Smooth muscle cell (in vitro differentiated cells): ENCODE data around the gene CA4. TPM values are rescaled to one million over a fixed set of nuclear protein-coding genes. Genes with fewer than 3 reads are reported as not detected.

Experiments used
- DNase-seq: peaks from one replicate; lab custom pipeline; 2025; ENCODE audit not compliant: unreplicated experiment; lab: John Stamatoyannopoulos, UW
- H2AFZ ChIP-seq: fragments of 200-600 bp; sonication (generic); 2 replicates; pipeline ENCODE4 v1.6.0; 2016; ENCODE audit warnings: antibody characterized with exemption, low read depth, mild to moderate bottlenecking
- H3F3A ChIP-seq: fragments of 200-600 bp; sonication (generic); 2 replicates; pipeline ENCODE4 v1.6.0; 2017; ENCODE audit warnings: antibody characterized with exemption, low read depth
- H3K27ac ChIP-seq: fragments of 200-600 bp; sonication (generic); 2 replicates; pipeline ENCODE4 v1.5.1; 2016; ENCODE audit warnings: low read depth, mild to moderate bottlenecking
- H3K27me3 ChIP-seq: fragments of 200-600 bp; sonication (generic); 2 replicates; pipeline ENCODE4 v1.6.1; 2016; ENCODE audit warnings: low read depth, mild to moderate bottlenecking
- H3K36me3 ChIP-seq: fragments of 200-600 bp; sonication (generic); 2 replicates; pipeline ENCODE4 v1.5.1; 2016; ENCODE audit warnings: low read depth
- H3K4me1 ChIP-seq: fragments of 200-600 bp; sonication (generic); 2 replicates; pipeline ENCODE4 v1.5.1; 2016; ENCODE audit warnings: low read depth
- H3K4me2 ChIP-seq: fragments of 200-600 bp; sonication (generic); 2 replicates; pipeline ENCODE4 v1.6.0; 2016; ENCODE audit warnings: mild to moderate bottlenecking
- H3K4me3 ChIP-seq: fragments of 200-600 bp; sonication (generic); 2 replicates; pipeline ENCODE4 v1.5.1; 2016; ENCODE audit warnings: mild to moderate bottlenecking
- H3K79me2 ChIP-seq: fragments of 200-600 bp; sonication (generic); 2 replicates; pipeline ENCODE4 v1.6.0; 2016; ENCODE audit warnings: low read depth, mild to moderate bottlenecking
- H3K9ac ChIP-seq: fragments of 200-600 bp; sonication (generic); 2 replicates; pipeline ENCODE4 v1.6.0; 2016; ENCODE audit warnings: low read depth
- H3K9me3 ChIP-seq: fragments of 200-600 bp; sonication (generic); replicated peaks from 2 replicates; pipeline ENCODE4 v1.5.1; 2016; ENCODE audit warnings: low read depth
- H4K20me1 ChIP-seq: fragments of 200-600 bp; sonication (generic); 2 replicates; pipeline ENCODE4 v1.6.0; 2016; ENCODE audit warnings: low read depth
- CTCF ChIP-seq: fragments of 200-600 bp; sonication (generic); IDR thresholded peaks from 2 replicates; pipeline ENCODE4 v1.5.1; 2017; ENCODE audit warnings: borderline replicate concordance, mild to moderate bottlenecking, antibody characterized with exemption; ENCODE audit not compliant: insufficient read depth, poor library complexity, severe bottlenecking
- WGBS: methylation state at CpG from one replicate; pipeline ENCODE4 v1.1.7; 2016; ENCODE audit warnings: low lambda C conversion rate; 5-methylcytosine and 5-hydroxymethylcytosine counted together
- polyA plus RNA-seq: library from polyadenylated mRNA; unstranded; fragments of >200 nt; fragmentation: Nextera tagmentation; extraction: Ambion mirVana; gene quantifications from 2 replicates; pipeline ENCODE4 v1.2.1, GENCODE V29; 2016
- total RNA-seq: library from RNA; depleted of rRNA; stranded (reverse); fragments of >200 nt; gene quantifications from 2 replicates; pipeline ENCODE4 v1.2.3, GENCODE V29; 2014

CA4 gene
- total and polyA plus RNA-seq, 2 experiments from 2014 or later: 0.87 TPM; not detected in 1

DNA sequence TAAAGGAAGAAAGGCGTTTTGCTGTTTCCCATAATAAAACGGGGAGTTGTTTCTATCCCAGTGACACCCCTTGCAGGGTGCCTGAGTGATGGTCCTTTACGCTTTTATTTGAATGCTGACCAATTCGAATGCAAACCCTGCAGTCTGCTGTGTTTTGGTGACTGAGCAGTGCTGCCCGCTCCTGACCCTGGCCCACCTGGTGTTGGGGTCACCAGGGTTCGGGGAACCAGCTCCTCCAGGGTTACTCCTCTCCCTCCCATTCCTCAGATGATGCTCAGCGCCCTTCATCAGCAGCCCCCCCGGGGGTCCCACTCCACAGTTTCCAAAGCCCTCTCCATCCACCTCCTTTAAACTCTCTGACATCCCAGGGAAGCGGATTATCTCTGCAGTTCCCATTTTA is 6.0 kb downstream of the CA4 start:
- no peak for DNase-seq
- 82% methylated on average over 9 of the region's 9 CpGs for WGBS

DNA sequence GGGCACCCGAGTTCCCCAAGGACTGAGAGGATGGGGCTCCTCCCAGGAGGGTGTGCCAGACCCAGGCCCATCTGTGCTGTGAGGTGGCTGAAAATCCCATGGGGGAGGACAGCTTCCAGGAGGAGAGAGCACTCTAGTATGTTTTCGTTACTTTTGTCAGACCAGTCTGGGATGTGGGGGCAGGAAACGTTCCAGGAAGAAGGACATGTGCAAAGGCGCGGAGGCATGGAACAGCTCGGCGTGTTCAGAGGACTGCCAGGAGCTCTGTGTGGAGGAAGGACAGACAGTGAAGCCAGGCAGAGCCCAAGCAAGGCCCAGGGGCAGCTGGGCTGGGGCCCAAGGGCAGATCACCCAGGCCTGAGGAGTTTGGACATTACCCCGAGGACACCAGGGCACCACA is 7.0 kb downstream of the CA4 start:
- no peak overlapping the region for H2AFZ ChIP-seq
- no peak for TF ChIP-seq CTCF
- peaks cover 16% of the 10 kb centered on the region for H3K4me1 ChIP-seq
- H3K4me2 ChIP-seq: no peak overlapping the region
- H3F3A ChIP-seq: no peaks in the 10 kb centered on the region
- H4K20me1 ChIP-seq: no peaks in the 10 kb centered on the region
- H3K36me3 ChIP-seq: no peaks in the 10 kb centered on the region
- no peak overlapping the region for H3K27ac ChIP-seq
- no peaks in the 10 kb centered on the region for H3K9me3 ChIP-seq
- peaks cover 65% of the 10 kb centered on the region for H3K27me3 ChIP-seq
- no peak overlapping the region for H3K9ac ChIP-seq
- no peak for DNase-seq
- H3K79me2 ChIP-seq: no peaks in the 10 kb centered on the region
- 90% methylated on average over 8 of the region's 8 CpGs for WGBS
- no peak overlapping the region for H3K4me3 ChIP-seq

More for the DNA sequence above, 6.0 kb downstream of the CA4 start:
- H2AFZ ChIP-seq: no peak overlapping the region
- H3K79me2 ChIP-seq: no peaks in the 10 kb centered on the region
- TF ChIP-seq CTCF: no peak
- no peaks in the 10 kb centered on the region for H3K9me3 ChIP-seq
- H4K20me1 ChIP-seq: no peaks in the 10 kb centered on the region
- no peak overlapping the region for H3K27ac ChIP-seq
- no peaks in the 10 kb centered on the region for H3F3A ChIP-seq
- peaks cover 65% of the 10 kb centered on the region for H3K27me3 ChIP-seq
- no peak overlapping the region for H3K9ac ChIP-seq
- no peaks in the 10 kb centered on the region for H3K36me3 ChIP-seq
- no peak overlapping the region for H3K4me2 ChIP-seq
- H3K4me3 ChIP-seq: no peak overlapping the region
- H3K4me1 ChIP-seq: peaks cover 8% of the 10 kb centered on the region

DNA sequence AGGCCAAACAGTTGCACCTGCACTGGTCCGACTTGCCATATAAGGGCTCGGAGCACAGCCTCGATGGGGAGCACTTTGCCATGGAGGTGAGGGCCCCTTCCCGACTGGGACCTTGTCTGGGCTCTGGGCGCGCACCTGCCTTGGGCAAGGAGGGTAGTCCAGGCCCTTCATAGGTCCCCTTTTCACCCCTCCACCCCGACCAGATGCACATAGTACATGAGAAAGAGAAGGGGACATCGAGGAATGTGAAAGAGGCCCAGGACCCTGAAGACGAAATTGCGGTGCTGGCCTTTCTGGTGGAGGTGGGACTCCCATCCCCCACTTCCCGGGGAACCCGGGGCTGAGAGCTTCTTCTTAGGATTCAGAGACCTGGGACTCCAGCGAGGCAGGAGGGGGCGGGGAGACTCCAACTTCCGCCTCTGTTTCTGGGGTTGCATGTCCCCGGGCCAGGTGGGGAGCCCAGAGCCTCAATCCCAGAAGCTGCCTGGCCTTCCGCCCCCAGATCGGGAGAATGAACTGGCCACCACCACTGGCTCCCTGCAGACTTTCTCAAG is 7.8 kb downstream of the CA4 start:
- no peaks in the 10 kb centered on the region for H3F3A ChIP-seq
- no peak overlapping the region for H3K27ac ChIP-seq
- peaks cover 58% of the 10 kb centered on the region for H3K27me3 ChIP-seq
- peaks cover 22% of the 10 kb centered on the region for H3K4me1 ChIP-seq
- no peaks in the 10 kb centered on the region for H3K36me3 ChIP-seq
- no peak overlapping the region for H3K9ac ChIP-seq
- WGBS: 83% methylated on average over 17 of the region's 18 CpGs
- H3K4me2 ChIP-seq: no peak overlapping the region
- H3K4me3 ChIP-seq: no peak overlapping the region
- no peaks in the 10 kb centered on the region for H3K79me2 ChIP-seq
- TF ChIP-seq CTCF: no peak
- H2AFZ ChIP-seq: no peak overlapping the region
- H4K20me1 ChIP-seq: no peaks in the 10 kb centered on the region
- DNase-seq: no peak
- H3K9me3 ChIP-seq: no peaks in the 10 kb centered on the region
